Epidermal melanocyte (primary cell): ENCODE results near the gene FLG.
"Not testable (repeated sequence)": the region's sequence is repeated elsewhere in the genome, so short reads cannot be mapped to it uniquely, and the experiment has no call there.

ENCODE experiments used
- DNase-seq: peaks from one replicate; pipeline ENCODE4 v3.0.0; 2011; ENCODE audit warnings: low spot score; ENCODE audit not compliant: insufficient read length

The FLG gene

DNA sequence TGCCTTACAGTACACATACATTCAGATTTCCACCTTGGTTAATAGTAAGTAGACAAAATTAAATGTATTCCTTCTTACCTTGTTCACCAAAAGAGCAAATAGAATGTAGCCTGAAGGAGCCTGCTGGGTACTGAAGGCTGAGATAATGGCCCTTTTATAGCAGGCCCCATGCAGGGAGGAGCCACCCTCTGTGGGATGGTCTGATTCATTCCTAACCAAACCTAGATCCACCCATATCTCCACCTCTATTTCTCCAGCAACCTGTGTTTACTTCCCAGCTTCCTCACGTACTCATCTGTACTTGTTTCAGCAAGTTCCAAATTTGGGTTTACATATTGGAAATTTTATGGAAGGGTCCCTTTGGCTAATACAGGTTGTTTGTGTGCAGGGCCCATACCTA, at the start of gene FLG:
FLG (minus strand) TSS at position 129 of the 400 bp plus-strand sequence. CDS start 9,783 bp downstream, outside the sequence.
- DNase-seq, result no peak

DNA sequence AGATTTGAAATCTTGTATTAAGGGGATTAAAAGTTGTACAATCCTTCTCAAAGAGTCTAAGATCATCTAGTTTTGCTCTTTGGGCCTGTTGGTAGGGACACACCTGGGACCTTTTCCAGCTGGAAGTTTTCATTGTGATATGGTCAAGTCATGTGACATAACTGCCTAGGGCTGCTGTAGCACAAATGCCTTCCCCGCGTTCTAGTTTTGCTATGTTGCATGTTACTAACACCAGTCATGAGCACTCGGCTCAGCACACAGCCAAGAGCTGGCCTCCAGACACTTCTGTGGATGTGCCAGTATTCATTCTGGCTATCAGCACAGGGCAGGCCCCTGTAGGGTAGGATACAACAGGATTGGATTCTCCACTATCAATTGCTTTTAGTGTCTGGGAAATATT, 49.4 kb upstream of the FLG start:
- DNase-seq, result no peak

DNA sequence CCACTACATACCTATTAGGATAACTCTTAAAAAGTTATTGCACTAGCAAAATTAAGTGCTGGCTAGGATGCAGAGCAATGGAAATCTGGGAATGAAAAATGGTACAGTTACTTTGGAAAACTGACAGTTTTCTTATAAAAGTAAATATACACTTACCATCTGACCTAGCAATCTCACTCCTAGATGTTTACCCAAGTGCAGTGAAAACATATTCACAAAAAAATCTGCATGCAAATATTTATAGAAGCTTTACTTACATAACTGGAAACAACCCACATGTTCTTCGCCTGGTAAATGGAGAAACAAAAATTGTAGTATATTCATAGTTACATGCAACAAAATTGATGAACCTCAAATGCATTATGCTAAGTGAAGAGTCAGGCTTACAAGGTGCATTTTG, 47.6 kb upstream of the FLG start:
- DNase-seq, result no peak

DNA sequence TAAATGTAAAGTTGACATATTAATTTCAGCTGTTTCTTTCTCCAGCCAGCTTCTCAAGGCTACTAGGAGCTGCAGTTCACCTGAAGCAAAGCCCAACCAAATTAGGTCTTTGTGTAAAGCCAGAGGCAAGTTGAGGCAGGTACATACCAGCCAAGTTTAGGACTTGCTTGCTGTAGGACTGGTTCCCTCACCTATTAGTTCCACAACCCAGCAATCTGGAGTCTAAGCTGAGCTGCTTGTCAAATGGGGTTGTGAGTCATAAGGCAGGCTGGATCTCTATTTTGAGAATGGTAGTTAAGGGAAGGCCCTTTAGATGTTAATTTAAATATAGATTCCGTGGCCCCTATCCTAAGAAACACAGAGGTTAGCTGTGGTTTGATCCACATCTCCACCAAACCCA, 42.4 kb upstream of the FLG start:
- no peak for DNase-seq

DNA sequence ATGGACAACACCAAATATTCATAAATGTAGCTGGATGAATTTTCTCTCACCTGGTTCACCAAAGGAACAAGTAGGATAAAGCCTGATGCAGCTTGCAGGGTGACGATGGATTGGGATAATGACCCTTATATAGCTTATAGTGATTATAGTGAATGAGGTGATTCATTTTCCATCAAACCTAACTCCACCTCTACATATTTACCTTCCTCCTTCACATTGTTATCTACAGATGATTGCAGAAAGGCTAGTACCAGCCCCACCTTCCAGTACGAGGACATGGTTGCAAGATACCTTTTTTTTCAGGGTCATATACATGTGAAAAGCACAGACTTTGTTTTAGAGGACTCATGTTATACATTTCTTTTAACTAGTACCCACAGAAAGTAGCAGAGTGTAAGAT, 34.9 kb upstream of the FLG start, which contains the start of gene FLG2:
FLG2 (minus strand) TSS at position 101 of the 400 bp plus-strand sequence. CDS start 1,122 bp downstream, outside the sequence.
- no peak for DNase-seq

DNA sequence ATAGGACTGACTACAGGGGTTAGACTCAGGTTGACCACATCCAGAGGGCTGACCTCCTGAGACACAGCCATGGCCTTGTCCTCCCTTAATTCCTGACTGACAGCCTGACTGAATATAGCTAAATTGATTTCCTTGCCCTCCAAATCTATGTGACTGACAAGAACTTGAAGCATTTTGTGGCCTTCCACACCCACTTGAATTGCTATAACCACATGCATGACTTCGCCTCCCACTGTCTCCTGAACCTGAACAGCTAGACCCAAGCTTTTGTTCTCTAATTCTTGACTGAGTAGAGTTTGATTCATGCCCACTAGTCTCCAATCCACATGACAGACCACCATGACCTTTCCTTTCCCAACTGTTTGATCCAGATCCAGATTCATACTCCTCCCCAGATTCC, 31.7 kb upstream of the FLG start:
- no peak for DNase-seq

DNA sequence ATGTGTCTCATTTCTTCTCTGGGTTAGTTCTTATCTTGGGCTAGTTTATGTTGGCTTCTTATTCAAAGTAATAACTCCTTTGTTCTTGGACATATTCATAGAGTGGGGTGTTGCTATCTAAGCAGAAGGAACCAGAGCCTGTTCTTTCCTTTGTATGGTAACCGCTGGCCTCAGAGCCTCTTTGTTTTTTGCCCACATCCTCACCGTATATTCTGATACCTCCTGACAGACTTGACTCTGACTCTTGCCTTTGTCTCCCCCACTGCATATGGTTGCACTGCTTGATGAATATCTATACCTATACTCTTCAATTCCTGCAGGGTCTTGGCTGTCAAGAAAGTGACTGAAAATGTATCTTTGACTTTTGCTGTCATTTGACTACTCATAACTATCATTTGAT, 24.6 kb upstream of the FLG start:
- DNase-seq, result no peak

DNA sequence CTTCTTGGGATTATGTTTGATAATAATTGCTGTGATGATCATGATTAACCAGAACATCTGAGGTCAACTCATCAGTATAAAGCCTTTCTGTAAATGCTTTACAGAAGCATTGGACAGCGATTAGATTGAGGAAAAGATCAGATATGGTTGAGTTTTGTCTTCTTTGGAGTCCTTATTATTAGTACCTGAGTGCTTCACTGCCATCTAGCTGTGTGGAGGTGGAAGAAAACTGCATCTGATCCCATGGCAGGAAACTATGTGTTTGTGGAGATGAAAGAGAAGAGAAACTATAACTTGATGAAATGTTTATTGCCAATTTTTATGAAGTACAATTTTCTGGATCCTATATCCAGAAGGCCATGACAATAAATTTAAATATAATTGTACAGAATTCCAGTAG, 23.4 kb upstream of the FLG start:
- no peak for DNase-seq

DNA sequence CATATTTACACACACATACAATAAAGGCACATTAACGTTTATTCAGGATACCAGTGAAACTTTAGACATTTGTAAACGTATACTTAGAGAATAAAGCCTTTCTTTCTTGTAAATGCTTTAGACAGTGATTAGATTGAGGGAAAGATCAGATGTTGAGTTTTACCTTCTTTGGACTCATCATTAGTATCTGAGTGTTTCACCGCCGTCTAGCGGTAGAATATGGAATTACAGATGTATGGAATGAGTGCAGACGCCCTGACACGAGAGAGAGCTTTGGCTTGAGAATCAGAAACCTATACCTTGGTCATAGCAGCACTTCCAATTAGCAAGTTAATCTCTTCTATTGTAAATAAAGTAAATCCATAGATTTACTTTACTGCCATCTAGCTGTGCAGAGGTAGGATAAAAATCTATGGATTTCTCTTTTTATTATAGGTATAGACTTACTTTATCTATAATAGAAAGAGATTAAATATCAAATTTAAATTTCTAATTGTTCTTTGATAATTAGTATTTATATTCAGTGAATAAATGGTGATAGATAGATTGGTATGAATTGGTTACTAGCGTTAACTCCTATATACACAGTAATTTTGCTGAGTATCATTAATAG, 22.2 kb upstream of the FLG start:
- no peak for DNase-seq

DNA sequence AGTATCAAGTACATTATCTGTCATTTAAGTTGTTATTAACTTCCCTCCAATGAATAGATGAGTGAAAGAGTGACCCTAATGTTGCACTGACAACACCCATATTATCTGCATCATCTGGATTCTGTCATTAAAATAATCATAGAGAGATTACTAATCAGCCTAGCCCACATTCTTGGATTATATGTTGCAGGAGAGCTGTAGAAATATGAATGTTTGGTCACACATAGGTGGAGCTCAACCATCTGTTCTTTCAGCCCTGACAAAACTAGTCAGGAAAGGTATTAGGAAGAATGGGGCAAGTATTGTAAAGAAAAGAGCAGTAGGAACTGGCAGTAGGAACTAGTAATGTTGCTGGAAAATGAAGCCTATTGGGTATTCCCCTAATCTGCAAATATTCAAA, 19.4 kb upstream of the FLG start:
- no peak for DNase-seq

DNA sequence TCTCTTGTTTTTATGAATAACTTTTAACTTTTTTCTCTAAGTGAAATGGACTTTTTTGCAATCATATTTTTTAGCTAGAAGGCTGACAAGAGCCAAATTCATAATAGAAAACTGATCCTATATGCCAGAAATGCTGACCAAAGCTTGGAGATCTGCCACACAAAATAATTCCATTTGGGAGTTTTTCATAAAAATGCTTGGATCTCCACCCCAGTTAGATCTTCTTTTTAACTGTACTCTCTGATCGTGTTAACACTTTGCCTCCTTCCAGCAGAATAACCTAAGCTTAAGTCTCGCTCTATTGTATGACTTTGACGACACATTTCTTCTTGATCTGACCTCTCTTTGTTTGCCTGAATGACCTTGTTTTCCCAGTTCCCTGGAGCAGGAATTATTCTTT, 18.0 kb upstream of the FLG start:
- DNase-seq, result no peak

DNA sequence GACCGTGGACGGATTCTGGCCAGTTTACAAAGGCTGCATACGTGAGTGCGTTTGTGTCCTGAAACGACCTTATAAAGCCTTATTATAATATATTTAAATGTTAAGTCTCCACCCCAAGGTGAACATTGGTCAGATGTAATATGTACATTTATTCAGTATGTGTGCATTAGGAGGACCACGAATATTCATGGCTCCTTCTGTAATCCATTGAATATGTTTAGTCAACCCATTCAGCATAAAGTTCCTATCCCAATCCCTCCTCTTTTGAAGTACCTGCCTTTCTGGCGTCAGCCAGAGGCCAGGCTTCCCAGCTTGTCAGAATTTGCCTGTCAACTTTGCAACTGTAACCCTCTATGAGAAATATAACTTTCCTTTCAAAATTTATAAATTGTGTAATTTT, 10.4 kb upstream of the FLG start:
- DNase-seq, result no peak

DNA sequence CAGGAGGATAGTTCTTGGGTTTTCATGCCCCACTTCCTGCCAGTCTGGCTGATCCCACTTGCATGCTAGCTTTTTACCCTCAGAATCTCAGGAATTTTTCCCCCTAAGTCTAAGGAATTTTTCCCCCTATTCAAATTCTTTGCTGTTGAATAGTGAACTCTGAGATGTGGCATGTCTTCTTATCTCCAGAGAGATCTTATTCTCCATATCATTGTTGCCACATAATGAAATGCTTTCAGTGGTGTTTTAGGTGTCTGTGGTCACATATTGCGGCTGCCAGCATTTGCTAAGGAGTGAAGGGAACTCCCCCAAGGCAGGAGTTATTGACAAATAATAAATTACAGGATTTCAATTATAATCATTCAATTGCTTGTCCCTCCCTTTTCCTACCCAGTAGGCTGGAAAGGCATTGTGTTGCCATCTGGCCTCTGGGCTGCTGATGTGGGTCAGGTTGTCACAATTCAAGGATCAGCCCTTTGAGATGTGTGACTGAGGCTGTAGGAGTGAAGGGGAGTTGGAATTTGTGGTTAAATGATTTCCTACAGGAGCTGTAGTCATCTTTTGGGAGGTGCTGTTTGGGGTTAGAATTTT, 3.9 kb upstream of the FLG start:
- no peak for DNase-seq

DNA sequence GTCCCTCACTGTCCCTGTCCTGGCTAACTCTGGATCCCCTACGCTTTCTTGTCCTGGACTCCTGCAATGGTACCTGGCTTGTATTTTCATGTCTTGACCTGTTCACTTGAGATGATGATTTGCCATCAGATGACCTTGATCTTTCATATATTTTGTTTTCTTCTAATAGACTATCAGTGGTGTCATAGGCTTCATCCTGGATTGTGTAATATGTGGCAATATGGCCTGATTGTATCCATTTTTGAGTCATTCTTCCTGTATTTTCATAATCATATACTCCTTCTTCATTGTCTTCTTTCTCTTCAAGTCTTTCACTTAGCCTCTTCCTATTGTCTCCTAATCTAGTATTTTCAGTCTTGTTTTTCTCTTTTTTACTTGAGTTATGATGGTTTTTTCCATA, 11.1 kb downstream of the FLG start:
- no peak for DNase-seq

DNA sequence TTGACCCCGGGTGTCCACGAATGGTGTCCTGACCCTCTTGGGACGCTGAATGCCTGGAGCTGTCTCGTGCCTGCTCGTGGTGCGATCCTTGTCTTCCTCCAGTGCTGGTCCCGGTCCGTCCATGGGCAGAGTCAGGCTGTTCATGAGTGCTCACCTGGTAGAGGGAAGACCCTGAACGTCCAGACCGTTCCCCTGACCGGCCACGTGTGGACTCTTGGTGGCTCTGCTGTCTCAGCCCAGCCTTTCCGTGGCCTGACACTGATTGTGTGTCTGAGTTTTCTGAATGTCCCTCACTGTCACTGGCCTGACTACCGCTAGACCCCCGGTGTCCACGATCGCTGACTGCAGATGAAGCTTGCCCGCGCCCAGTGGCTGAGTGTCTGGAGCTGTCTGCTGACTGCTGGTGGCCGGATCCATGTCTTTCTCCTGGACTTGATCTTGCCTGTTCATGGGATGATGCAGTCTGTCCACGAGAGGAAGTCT, 11.7 kb downstream of the FLG start:
- DNase-seq, result no peak

DNA sequence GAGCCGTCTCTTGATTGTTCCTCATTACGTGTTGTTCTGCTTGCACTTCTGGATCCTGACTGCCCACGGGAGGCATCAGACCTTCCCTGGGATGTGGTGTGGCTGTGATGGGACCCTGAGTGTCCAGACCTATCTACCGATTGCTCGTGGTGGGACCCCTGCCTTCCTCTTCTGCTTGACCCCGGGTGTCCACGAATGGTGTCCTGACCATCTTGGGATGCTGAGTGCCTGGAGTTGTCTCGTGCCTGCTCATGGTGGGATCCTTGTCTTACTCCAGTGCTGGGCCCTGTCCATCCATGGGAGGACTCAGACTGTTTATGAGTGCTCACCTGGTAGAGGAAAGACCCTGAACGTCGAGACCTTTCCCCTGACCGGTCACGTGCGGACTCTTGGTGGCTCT, 12.9 kb downstream of the FLG start:
- DNase-seq, result not testable (repeated sequence)

DNA sequence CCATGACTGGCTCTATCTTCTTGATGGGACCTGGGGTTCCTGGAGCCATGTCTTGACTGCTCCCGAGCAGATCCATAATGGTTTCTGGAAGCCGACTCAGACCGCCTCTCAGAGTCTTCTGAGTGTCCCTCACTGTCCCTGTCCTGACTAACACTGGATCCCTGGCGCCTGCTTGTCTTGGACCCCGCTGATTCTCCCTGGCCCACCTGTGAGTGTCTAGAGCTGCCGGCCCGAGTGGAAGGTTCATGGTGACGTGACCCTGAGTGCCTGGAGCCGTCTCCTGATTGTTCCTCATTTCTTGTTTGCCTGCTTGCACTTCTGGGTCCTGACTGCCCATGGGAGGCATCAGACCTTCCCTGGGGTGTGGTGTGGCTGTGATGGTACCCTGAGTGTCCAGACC, 15.1 kb downstream of the FLG start:
- no peak for DNase-seq

DNA sequence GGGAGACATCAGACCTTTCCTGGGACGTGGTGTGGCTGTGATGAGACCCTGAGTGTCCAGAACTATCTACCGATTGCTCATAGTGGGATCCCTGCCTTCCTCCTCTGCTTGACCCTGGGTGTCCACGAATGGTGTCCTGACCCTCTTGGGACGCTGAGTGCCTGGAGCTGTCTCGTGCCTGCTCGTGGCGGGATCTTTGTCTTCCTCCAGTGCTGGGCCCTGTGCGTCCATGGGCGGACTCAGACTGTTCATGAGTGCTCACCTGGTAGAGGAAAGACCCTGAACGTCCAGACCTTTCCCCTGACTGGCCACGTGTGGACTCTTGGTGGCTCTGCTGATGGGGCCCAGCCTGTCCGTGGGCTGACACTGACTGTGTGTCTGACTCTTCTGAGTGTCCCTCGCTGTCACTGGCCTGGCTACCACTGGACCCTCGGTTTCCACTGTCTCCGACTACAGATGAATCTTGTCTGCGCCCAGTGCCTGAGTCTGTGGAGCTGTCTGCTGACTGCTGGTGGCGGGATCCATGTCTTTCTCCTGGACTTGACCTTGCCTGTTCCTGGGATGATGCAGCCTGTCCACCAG, 15.6 kb downstream of the FLG start:
- not testable (repeated sequence) for DNase-seq

DNA sequence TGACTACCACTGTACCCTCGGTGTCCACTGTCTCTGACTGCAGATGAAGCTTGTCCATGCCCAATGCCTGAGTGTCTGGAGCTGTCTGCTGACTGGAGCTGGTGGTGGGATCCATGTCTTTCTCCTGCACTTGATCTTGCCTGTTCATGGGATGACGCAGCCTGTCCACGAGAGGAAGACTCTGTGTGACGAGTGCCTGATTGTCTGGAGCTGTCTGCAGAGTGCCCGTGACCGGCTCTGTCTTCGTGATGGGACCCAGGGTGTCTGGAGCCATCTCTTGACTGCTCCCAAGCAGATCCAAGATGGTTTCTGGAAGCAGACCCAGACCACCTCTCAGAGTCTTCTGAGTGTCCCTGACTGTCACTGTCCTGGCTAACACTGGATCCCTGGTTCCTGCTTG, 16.3 kb downstream of the FLG start:
- DNase-seq, result not testable (repeated sequence)

DNA sequence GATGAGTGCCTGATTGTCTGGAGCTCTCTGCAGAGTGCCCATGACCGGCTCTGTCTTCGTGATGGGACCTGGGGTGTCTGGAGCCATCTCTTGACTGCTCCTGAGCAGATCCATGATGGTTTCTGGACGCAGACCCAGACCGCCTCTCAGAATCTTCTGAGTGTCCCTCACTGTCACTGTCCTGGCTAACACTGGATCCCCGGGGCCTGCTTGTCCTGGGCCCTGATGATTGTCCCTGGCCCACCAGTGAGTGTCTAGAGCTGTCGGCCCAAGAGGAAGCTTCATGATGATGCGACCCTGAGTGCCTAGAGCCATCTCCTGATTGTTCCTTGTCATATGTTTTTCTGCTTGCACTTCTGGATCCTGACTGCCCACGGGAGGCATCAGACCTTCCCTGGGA, 17.1 kb downstream of the FLG start:
- not testable (repeated sequence) for DNase-seq

DNA sequence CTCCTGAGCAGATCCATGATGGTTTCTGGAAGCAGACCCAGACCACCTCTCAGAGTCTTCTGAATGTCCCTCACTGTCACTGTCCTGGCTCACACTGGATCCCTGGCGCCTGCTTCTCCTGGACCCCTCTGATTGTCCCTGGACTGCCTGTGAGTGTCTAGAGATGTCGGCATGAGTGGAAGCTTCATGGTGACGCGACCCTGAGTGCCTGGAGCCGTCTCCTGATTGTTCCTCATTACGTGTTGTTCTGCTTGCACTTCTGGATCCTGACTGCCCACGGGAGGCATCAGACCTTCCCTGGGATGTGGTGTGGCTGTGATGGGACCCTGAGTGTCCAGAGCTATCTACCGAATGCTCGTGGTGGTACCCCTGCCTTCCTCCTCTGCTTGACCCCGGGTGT, 18.9 kb downstream of the FLG start:
- DNase-seq, result not testable (repeated sequence)

DNA sequence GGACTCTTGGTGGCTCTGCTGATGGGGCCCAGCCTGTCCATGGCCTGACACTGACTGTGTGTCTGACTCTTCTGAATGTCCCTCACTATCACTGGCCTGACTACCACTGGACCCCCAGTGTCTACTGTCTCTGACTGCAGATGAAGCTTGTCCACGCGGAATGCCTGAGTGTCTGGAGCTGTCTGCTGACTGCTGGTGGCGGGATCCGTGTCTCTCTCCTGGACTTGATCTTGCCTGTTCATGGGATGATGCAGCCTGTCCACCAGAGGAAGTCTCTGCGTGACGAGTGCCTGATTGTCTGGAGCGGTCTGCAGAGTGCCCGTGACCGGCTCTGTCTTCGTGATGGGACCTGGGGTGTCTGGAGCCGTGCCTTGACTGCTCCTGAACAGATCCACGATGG, 20.3 kb downstream of the FLG start:
- not testable (repeated sequence) for DNase-seq
